Smooth muscle cell (in vitro differentiated cells): ENCODE results near the gene DST. TPM values are rescaled to one million over a fixed set of nuclear protein-coding genes. Genes with fewer than 3 reads are reported as not detected.
A peak's percentile ranks its signal among the peaks of the same experiment; 100 is the strongest.

ENCODE experiments used
- DNase-seq: peaks from one replicate; lab custom pipeline; 2025; ENCODE audit not compliant: unreplicated experiment; lab: John Stamatoyannopoulos, UW
- H2AFZ ChIP-seq: fragments of 200-600 bp; sonication (generic); 2 replicates; pipeline ENCODE4 v1.6.0; 2016; ENCODE audit warnings: antibody characterized with exemption, low read depth, mild to moderate bottlenecking
- H3F3A ChIP-seq: fragments of 200-600 bp; sonication (generic); 2 replicates; pipeline ENCODE4 v1.6.0; 2017; ENCODE audit warnings: antibody characterized with exemption, low read depth
- H3K27ac ChIP-seq: fragments of 200-600 bp; sonication (generic); 2 replicates; pipeline ENCODE4 v1.5.1; 2016; ENCODE audit warnings: low read depth, mild to moderate bottlenecking
- H3K27me3 ChIP-seq: fragments of 200-600 bp; sonication (generic); 2 replicates; pipeline ENCODE4 v1.6.1; 2016; ENCODE audit warnings: low read depth, mild to moderate bottlenecking
- H3K36me3 ChIP-seq: fragments of 200-600 bp; sonication (generic); 2 replicates; pipeline ENCODE4 v1.5.1; 2016; ENCODE audit warnings: low read depth
- H3K4me1 ChIP-seq: fragments of 200-600 bp; sonication (generic); 2 replicates; pipeline ENCODE4 v1.5.1; 2016; ENCODE audit warnings: low read depth
- H3K4me2 ChIP-seq: fragments of 200-600 bp; sonication (generic); 2 replicates; pipeline ENCODE4 v1.6.0; 2016; ENCODE audit warnings: mild to moderate bottlenecking
- H3K4me3 ChIP-seq: fragments of 200-600 bp; sonication (generic); 2 replicates; pipeline ENCODE4 v1.5.1; 2016; ENCODE audit warnings: mild to moderate bottlenecking
- H3K79me2 ChIP-seq: fragments of 200-600 bp; sonication (generic); 2 replicates; pipeline ENCODE4 v1.6.0; 2016; ENCODE audit warnings: low read depth, mild to moderate bottlenecking
- H3K9ac ChIP-seq: fragments of 200-600 bp; sonication (generic); 2 replicates; pipeline ENCODE4 v1.6.0; 2016; ENCODE audit warnings: low read depth
- H3K9me3 ChIP-seq: fragments of 200-600 bp; sonication (generic); replicated peaks from 2 replicates; pipeline ENCODE4 v1.5.1; 2016; ENCODE audit warnings: low read depth
- H4K20me1 ChIP-seq: fragments of 200-600 bp; sonication (generic); 2 replicates; pipeline ENCODE4 v1.6.0; 2016; ENCODE audit warnings: low read depth
- WGBS: methylation state at CpG from one replicate; pipeline ENCODE4 v1.1.7; 2016; ENCODE audit warnings: low lambda C conversion rate; 5-methylcytosine and 5-hydroxymethylcytosine counted together
- polyA plus RNA-seq: library from polyadenylated mRNA; unstranded; fragments of >200 nt; fragmentation: Nextera tagmentation; extraction: Ambion mirVana; gene quantifications from 2 replicates; pipeline ENCODE4 v1.2.1, GENCODE V29; 2016
- total RNA-seq: library from RNA; depleted of rRNA; stranded (reverse); fragments of >200 nt; gene quantifications from 2 replicates; pipeline ENCODE4 v1.2.3, GENCODE V29; 2014
- TF ChIP-seq, protein P1 (sequence below): fragments of 200-600 bp; sonication (generic); IDR thresholded peaks from 2 replicates; pipeline ENCODE4 v1.5.1; 2017; ENCODE audit warnings: borderline replicate concordance, mild to moderate bottlenecking, antibody characterized with exemption; ENCODE audit not compliant: insufficient read depth, poor library complexity, severe bottlenecking

Gene DST
- total and polyA plus RNA-seq, 2 experiments from 2014 or later = 17.1 to 186 TPM

DNA sequence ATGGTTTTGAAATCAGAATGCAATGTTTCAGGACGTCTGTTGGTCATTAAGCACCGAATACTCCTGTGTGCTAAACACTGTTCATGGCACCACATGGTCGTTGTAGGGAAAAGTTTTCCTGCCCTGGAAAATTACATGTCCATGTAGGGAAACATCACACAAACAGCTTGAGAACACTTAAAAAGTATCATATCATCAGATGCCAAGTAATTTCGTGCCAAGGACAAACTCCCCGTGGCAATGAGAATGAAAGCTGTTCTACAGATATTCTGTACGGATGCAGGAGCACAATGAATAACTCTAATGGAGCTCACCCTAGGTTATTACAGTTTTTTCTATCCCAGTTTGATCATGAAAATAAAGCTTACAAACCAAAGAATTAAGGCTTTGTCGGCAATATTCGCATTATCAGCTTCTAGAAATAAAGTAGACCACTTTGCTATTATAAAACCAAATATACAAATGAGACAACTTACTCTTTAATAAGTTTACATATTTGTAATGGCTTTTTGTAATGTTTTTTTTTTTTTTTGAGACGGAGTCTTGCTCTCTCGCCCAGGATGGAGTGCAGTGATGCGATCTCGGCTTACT is 4.6 kb upstream of the DST start:
- TF ChIP-seq, protein P1, sequence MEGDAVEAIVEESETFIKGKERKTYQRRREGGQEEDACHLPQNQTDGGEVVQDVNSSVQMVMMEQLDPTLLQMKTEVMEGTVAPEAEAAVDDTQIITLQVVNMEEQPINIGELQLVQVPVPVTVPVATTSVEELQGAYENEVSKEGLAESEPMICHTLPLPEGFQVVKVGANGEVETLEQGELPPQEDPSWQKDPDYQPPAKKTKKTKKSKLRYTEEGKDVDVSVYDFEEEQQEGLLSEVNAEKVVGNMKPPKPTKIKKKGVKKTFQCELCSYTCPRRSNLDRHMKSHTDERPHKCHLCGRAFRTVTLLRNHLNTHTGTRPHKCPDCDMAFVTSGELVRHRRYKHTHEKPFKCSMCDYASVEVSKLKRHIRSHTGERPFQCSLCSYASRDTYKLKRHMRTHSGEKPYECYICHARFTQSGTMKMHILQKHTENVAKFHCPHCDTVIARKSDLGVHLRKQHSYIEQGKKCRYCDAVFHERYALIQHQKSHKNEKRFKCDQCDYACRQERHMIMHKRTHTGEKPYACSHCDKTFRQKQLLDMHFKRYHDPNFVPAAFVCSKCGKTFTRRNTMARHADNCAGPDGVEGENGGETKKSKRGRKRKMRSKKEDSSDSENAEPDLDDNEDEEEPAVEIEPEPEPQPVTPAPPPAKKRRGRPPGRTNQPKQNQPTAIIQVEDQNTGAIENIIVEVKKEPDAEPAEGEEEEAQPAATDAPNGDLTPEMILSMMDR = no peak
- H2AFZ ChIP-seq = no peak overlapping the region
- H4K20me1 ChIP-seq = no peaks in the 10 kb centered on the region
- no peak overlapping the region for H3K4me3 ChIP-seq
- WGBS = 97% methylated on average over 12 of the region's 12 CpGs
- H3K4me2 ChIP-seq = no peak overlapping the region
- no peaks in the 10 kb centered on the region for H3K36me3 ChIP-seq
- no peak overlapping the region for H3K9ac ChIP-seq
- no peaks in the 10 kb centered on the region for H3K27me3 ChIP-seq
- H3K79me2 ChIP-seq = no peaks in the 10 kb centered on the region
- peaks cover 10% of the 10 kb centered on the region for H3K4me1 ChIP-seq
- H3F3A ChIP-seq = no peaks in the 10 kb centered on the region
- H3K27ac ChIP-seq = no peak overlapping the region
- H3K9me3 ChIP-seq = no peaks in the 10 kb centered on the region
- no peak for DNase-seq

DNA sequence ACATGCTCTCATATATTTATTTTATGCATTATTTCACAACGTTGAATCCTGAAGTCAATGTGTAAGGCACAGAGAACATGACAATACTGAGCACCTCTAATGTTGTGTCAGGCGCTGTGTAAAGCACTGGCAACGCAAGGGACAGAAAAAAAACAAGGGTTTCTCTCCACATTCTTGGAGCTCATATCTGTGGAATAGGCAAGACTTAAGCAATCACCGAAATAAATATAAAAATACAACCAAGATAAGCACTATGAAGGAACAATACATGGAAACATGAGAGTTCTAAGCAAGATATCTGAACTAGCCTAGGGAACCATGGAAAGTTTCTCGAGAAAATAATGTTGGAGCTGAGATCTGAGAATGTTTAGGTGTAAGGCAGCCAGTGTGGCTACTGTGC is 1.7 kb upstream of the DST start:
- no peak for DNase-seq
- no peaks in the 10 kb centered on the region for H3K36me3 ChIP-seq
- 96% methylated on average over 5 of the region's 5 CpGs for WGBS

DNA sequence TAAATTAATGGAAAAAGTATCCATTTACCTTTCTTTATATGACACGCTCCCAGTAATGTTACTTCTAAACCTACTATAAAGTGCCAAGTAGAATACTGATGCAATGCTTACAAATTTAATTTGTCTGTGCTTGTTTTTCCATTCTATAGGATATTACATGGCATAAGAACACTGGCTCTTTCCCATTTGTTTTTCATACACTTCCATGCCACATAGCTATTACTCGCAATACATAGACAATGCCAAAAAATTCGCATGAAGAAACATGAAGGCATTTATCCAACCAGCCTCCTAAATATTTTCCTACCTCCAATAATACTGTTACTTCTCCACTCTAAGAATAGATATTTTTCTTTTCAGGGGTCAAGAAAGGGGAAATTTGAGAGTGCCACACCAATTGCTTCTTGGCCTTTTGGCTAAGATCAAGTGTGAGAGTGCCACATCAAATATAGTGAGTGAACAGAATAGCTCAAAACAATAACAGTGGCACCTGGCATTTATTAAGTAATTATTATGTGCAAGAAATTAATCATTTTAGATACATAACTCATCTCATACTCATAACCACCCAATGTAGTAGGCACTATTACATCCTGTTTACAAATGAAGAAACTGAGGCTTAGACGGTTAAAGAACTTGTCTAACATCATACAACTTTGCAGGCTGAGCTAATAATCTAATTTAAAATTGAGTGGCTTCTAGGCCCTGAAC is 845 bp upstream of the DST start:
- H3K9ac ChIP-seq = no peak overlapping the region
- H3K4me3 ChIP-seq = no peak overlapping the region
- DNase-seq = no peak
- H3K4me2 ChIP-seq = no peak overlapping the region
- over 99% methylated on average over 4 of the region's 4 CpGs for WGBS
- H3F3A ChIP-seq = no peaks in the 10 kb centered on the region
- peaks cover 5% of the 10 kb centered on the region for H3K4me1 ChIP-seq
- peak overlapping the region; percentile 56 for H3K27ac ChIP-seq
- H3K36me3 ChIP-seq = no peaks in the 10 kb centered on the region
- H3K27me3 ChIP-seq = no peaks in the 10 kb centered on the region
- TF ChIP-seq, protein P1 = no peak
- H4K20me1 ChIP-seq = no peaks in the 10 kb centered on the region
- no peak overlapping the region for H2AFZ ChIP-seq
- H3K9me3 ChIP-seq = no peaks in the 10 kb centered on the region
- H3K79me2 ChIP-seq = no peaks in the 10 kb centered on the region

More for the DNA sequence above, 1.7 kb upstream of the DST start:
- Histone ChIP-seq H4K20me1 (no peaks in the 10 kb centered on the region), H3K9me3 (no peaks in the 10 kb centered on the region), H3K79me2 (no peaks in the 10 kb centered on the region), H3K27me3 (no peaks in the 10 kb centered on the region), H3K4me2 (no peak overlapping the region), H2AFZ (no peak overlapping the region), H3K27ac (no peak overlapping the region), H3K4me1 (peaks cover 5% of the 10 kb centered on the region), H3F3A (no peaks in the 10 kb centered on the region), H3K4me3 (no peak overlapping the region), H3K9ac (no peak overlapping the region)
- TF ChIP-seq, protein P1 = no peak
